Measurements from ENCODE around the gene PKIB. TPM values are rescaled to one million over a fixed set of nuclear protein-coding genes. Genes with fewer than 3 reads are reported as not detected.

Gene PKIB
- total and polyA plus RNA-seq, 5 donors from 2014 or later: 0.32 to 0.95 (median 0.67) TPM; not detected in 1

DNA sequence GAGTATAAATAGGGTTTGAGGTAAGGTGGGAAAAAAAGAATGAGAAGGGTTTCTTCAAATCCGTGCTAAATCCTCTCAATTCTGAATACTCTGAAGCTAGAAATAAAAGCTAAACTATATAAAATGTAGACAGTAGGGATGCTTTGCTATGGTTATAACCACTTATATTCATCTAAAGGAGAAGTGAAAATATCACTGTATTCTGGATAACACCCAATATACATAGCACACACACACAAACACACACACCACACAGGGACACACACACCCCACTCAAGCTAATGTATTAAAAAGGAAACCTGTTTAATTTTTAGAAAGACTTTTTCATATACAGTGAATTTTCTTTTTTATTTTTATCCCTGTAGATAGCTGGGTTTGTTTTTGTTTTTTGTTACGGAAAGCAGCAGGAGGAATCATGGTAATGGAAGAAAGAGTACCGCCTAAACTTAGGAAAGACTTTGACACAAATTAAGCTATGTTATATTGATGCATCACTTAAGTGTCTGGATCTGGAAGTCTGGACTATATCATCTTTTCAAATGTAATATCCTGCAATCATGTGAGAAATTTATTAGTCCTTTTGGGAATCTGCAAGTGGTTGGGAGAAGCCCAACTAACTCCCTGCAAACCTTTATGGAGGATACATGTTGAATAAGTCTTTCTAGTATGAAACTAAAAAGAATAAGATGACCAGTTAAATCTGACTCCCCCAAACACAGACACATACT is 100.9 kb downstream of the PKIB start:
- no peak overlapping the region for H3K4me3 ChIP-seq (ENCODE audit: low read depth, low read length)
- no peaks in the 10 kb centered on the region for H3K9me3 Mint-ChIP-seq
- H3K36me3 Mint-ChIP-seq: no peaks in the 10 kb centered on the region
- H3K27me3 ChIP-seq (ENCODE audit: control insufficient read depth, insufficient read depth, low read length): no peaks in the 10 kb centered on the region
- H3K36me3 ChIP-seq (ENCODE audit: control insufficient read depth, insufficient read depth, low read length): no peaks in the 10 kb centered on the region
- DNase-seq: no peak
- H3K9me3 ChIP-seq (ENCODE audit: control insufficient read depth in 2 of 2, low read length in 2 of 2): no peaks in the 10 kb centered on the region
- no peak overlapping the region for H3K27ac Mint-ChIP-seq
- H3K4me3 Mint-ChIP-seq: no peak overlapping the region
- H3K4me1 ChIP-seq (ENCODE audit: control insufficient read depth, insufficient read depth, low read length, poor library complexity, severe bottlenecking): no peaks in the 10 kb centered on the region
- H3K27me3 Mint-ChIP-seq: peaks cover 4% of the 10 kb centered on the region
- ATAC-seq (ENCODE audit: low read depth in 2 of 2): no peak
- H3K27ac ChIP-seq (ENCODE audit: insufficient read depth, low read length, poor library complexity, severe bottlenecking): no peak overlapping the region
- no peaks in the 10 kb centered on the region for H3K4me1 Mint-ChIP-seq

- no peaks in the 10 kb centered on the region for H3K27me3 ChIP-seq (ENCODE audit: control insufficient read depth, insufficient read depth, low read length)
- no peaks in the 10 kb centered on the region for H3K9me3 ChIP-seq (ENCODE audit: control insufficient read depth in 2 of 2, low read length in 2 of 2)
- no peak overlapping the region for H3K27ac ChIP-seq (ENCODE audit: insufficient read depth, low read length, poor library complexity, severe bottlenecking)
- Mint-ChIP-seq H3K36me3 (no peaks in the 10 kb centered on the region), H3K27ac (no peak overlapping the region), H3K9me3 (no peaks in the 10 kb centered on the region), H3K27me3 (peaks cover 4% of the 10 kb centered on the region), H3K4me1 (no peaks in the 10 kb centered on the region), H3K4me3 (no peak overlapping the region)
- DNase-seq (no peak), ATAC-seq (ENCODE audit: low read depth in 2 of 2) (no peak)
- H3K4me3 ChIP-seq (ENCODE audit: low read depth, low read length): no peak overlapping the region
- no peaks in the 10 kb centered on the region for H3K4me1 ChIP-seq (ENCODE audit: control insufficient read depth, insufficient read depth, low read length, poor library complexity, severe bottlenecking)
- H3K36me3 ChIP-seq (ENCODE audit: control insufficient read depth, insufficient read depth, low read length): no peaks in the 10 kb centered on the region
Measured at GRCh38 chr6:122712093-122712447, 101.9 kb downstream of the PKIB start.

- Mint-ChIP-seq H3K4me1 (no peaks in the 10 kb centered on the region), H3K9me3 (no peaks in the 10 kb centered on the region), H3K27me3 (peaks cover 4% of the 10 kb centered on the region), H3K27ac (peak overlapping the region in 1 of 3 donors; percentile 1), H3K36me3 (no peaks in the 10 kb centered on the region), H3K4me3 (no peak overlapping the region)
- Histone ChIP-seq H3K36me3 (ENCODE audit: control insufficient read depth, insufficient read depth, low read length) (no peaks in the 10 kb centered on the region), H3K4me3 (ENCODE audit: low read depth, low read length) (no peak overlapping the region), H3K27ac (ENCODE audit: insufficient read depth, low read length, poor library complexity, severe bottlenecking) (no peak overlapping the region), H3K27me3 (ENCODE audit: control insufficient read depth, insufficient read depth, low read length) (no peaks in the 10 kb centered on the region), H3K9me3 (ENCODE audit: control insufficient read depth in 2 of 2, low read length in 2 of 2) (no peaks in the 10 kb centered on the region), H3K4me1 (ENCODE audit: control insufficient read depth, insufficient read depth, low read length, poor library complexity, severe bottlenecking) (no peaks in the 10 kb centered on the region)
- DNase-seq (no peak), ATAC-seq (ENCODE audit: low read depth in 2 of 2) (no peak)
Measured at GRCh38 chr6:122712448-122713137, 102.4 kb downstream of the PKIB start.

- H3K4me3 ChIP-seq (ENCODE audit: low read depth, low read length): no peak overlapping the region
- H3K27ac ChIP-seq (ENCODE audit: insufficient read depth, low read length, poor library complexity, severe bottlenecking): no peak overlapping the region
- H3K36me3 Mint-ChIP-seq: no peaks in the 10 kb centered on the region
- H3K36me3 ChIP-seq (ENCODE audit: control insufficient read depth, insufficient read depth, low read length): no peaks in the 10 kb centered on the region
- peaks cover under 1% of the 10 kb centered on the region for H3K27me3 Mint-ChIP-seq
- H3K9me3 Mint-ChIP-seq: no peaks in the 10 kb centered on the region
- H3K4me1 Mint-ChIP-seq: no peaks in the 10 kb centered on the region
- H3K27ac Mint-ChIP-seq: no peak overlapping the region
- DNase-seq (no peak), ATAC-seq (ENCODE audit: low read depth in 2 of 2) (no peak)
- no peaks in the 10 kb centered on the region for H3K4me1 ChIP-seq (ENCODE audit: control insufficient read depth, insufficient read depth, low read length, poor library complexity, severe bottlenecking)
- no peaks in the 10 kb centered on the region for H3K27me3 ChIP-seq (ENCODE audit: control insufficient read depth, insufficient read depth, low read length)
- no peak overlapping the region for H3K4me3 Mint-ChIP-seq
- no peaks in the 10 kb centered on the region for H3K9me3 ChIP-seq (ENCODE audit: control insufficient read depth in 2 of 2, low read length in 2 of 2)
Measured at GRCh38 chr6:122713138-122713537, 102.9 kb downstream of the PKIB start.

DNA sequence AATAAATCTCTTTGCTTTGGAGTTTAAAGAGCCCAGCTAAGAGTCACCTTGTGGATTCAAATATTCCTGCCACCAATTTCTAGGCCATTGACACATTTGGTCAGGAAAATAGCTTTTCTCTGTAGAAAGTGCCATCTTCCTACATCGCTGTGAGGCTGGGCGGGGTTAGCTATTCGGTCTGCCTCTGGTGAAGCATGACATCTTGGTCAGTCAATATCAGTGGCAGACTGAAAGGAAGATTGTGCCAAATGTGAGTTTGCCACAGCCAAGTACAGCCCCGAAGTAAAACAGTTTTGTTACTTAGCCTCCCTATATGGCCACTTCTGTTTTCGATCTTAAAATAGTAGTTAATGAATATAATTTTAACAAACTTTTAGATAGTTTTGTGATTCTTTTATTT is 103.9 kb downstream of the PKIB start:
- no peaks in the 10 kb centered on the region for H3K36me3 Mint-ChIP-seq
- no peak overlapping the region for H3K4me3 Mint-ChIP-seq

GRCh38 chr6:122715725-122716124 is 105.5 kb downstream of the PKIB start:
- H3K27ac ChIP-seq (ENCODE audit: insufficient read depth, low read length, poor library complexity, severe bottlenecking): no peak overlapping the region
- no peak overlapping the region for H3K27ac Mint-ChIP-seq
- ATAC-seq (ENCODE audit: low read depth in 2 of 2): no peak

More for the DNA sequence above, 103.9 kb downstream of the PKIB start:
- H3K4me1 ChIP-seq (ENCODE audit: control insufficient read depth, insufficient read depth, low read length, poor library complexity, severe bottlenecking): no peaks in the 10 kb centered on the region
- H3K36me3 ChIP-seq (ENCODE audit: control insufficient read depth, insufficient read depth, low read length): no peaks in the 10 kb centered on the region
- no peak for DNase-seq
- H3K4me3 ChIP-seq (ENCODE audit: low read depth, low read length): no peak overlapping the region
- no peaks in the 10 kb centered on the region for H3K9me3 ChIP-seq (ENCODE audit: control insufficient read depth in 2 of 2, low read length in 2 of 2)
- H3K27ac Mint-ChIP-seq: no peak overlapping the region
- ATAC-seq (ENCODE audit: low read depth in 2 of 2): no peak
- no peaks in the 10 kb centered on the region for H3K9me3 Mint-ChIP-seq
- no peaks in the 10 kb centered on the region for H3K27me3 Mint-ChIP-seq
- H3K27ac ChIP-seq (ENCODE audit: insufficient read depth, low read length, poor library complexity, severe bottlenecking): no peak overlapping the region
- H3K27me3 ChIP-seq (ENCODE audit: control insufficient read depth, insufficient read depth, low read length): no peaks in the 10 kb centered on the region
- H3K4me1 Mint-ChIP-seq: no peaks in the 10 kb centered on the region

DNA sequence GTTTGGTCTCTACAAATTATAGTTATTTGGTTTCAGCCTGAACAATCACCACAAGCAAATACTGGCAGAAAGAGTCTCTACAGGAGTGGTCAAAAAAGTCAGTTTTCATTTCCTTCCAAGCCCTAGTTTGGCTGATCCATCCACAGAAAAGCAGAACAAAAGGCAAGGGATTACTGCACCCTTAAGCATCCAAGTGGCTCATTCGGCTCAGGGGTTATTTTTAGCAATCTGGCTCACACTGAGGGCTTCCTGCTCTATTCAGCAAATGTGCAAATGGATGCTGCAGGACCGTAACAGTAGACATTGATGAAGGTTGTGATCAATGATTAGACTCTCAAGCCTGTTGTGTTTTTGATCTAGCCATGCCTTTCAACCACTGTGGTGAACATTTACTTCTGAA is 107.1 kb downstream of the PKIB start:
- H3K4me1 ChIP-seq (ENCODE audit: control insufficient read depth, insufficient read depth, low read length, poor library complexity, severe bottlenecking): no peaks in the 10 kb centered on the region
- Mint-ChIP-seq H3K27ac (no peak overlapping the region), H3K4me3 (no peak overlapping the region), H3K36me3 (no peaks in the 10 kb centered on the region), H3K27me3 (no peaks in the 10 kb centered on the region), H3K9me3 (peaks cover 0 to 2% (median 0%) of the 10 kb centered on the region in 7 donors), H3K4me1 (no peaks in the 10 kb centered on the region)
- DNase-seq: no peak
- H3K36me3 ChIP-seq (ENCODE audit: control insufficient read depth, insufficient read depth, low read length): no peaks in the 10 kb centered on the region
- no peak for ATAC-seq (ENCODE audit: low read depth in 2 of 2)
- H3K9me3 ChIP-seq (ENCODE audit: control insufficient read depth in 2 of 2, low read length in 2 of 2): no peaks in the 10 kb centered on the region
- H3K27ac ChIP-seq (ENCODE audit: insufficient read depth, low read length, poor library complexity, severe bottlenecking): no peak overlapping the region
- no peak overlapping the region for H3K4me3 ChIP-seq (ENCODE audit: low read depth, low read length)
- H3K27me3 ChIP-seq (ENCODE audit: control insufficient read depth, insufficient read depth, low read length): no peaks in the 10 kb centered on the region

More at GRCh38 chr6:122715725-122716124, 105.5 kb downstream of the PKIB start:
- H3K27me3 ChIP-seq (ENCODE audit: control insufficient read depth, insufficient read depth, low read length): no peaks in the 10 kb centered on the region
- H3K4me3 Mint-ChIP-seq: no peak overlapping the region
- peaks cover 0 to 2% (median 0%) of the 10 kb centered on the region in 7 donors for H3K9me3 Mint-ChIP-seq
- H3K4me3 ChIP-seq (ENCODE audit: low read depth, low read length): no peak overlapping the region
- no peaks in the 10 kb centered on the region for H3K9me3 ChIP-seq (ENCODE audit: control insufficient read depth in 2 of 2, low read length in 2 of 2)
- H3K36me3 ChIP-seq (ENCODE audit: control insufficient read depth, insufficient read depth, low read length): no peaks in the 10 kb centered on the region
- H3K4me1 ChIP-seq (ENCODE audit: control insufficient read depth, insufficient read depth, low read length, poor library complexity, severe bottlenecking): no peaks in the 10 kb centered on the region
- H3K27me3 Mint-ChIP-seq: no peaks in the 10 kb centered on the region
- H3K36me3 Mint-ChIP-seq: no peaks in the 10 kb centered on the region
- H3K4me1 Mint-ChIP-seq: no peaks in the 10 kb centered on the region
- no peak for DNase-seq

DNA sequence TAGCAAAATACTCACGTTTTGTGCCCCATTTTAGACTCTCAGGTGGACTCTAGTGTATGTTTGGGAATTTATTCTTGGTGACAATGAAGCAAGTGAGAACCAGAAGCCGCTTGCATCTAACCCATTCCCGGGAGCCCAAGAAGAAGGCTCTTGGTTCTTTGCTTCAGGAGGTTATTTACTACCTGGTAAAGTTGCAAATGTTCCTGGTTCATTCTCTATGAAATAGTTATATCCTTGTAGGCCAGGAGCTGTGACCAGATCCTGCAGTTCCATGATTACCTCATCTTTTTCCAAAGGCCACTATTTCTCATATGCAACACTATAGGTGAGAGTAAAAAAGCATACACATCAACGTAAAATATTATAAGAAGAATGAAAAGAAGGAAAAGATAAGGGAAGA is 108.4 kb downstream of the PKIB start:
- H3K9me3 ChIP-seq (ENCODE audit: control insufficient read depth in 2 of 2, low read length in 2 of 2): no peaks in the 10 kb centered on the region

More for the DNA sequence above, 108.4 kb downstream of the PKIB start:
- H3K4me3 Mint-ChIP-seq: no peak overlapping the region
- Histone ChIP-seq H3K27me3 (ENCODE audit: control insufficient read depth, insufficient read depth, low read length) (no peaks in the 10 kb centered on the region), H3K27ac (ENCODE audit: insufficient read depth, low read length, poor library complexity, severe bottlenecking) (no peak overlapping the region), H3K4me1 (ENCODE audit: control insufficient read depth, insufficient read depth, low read length, poor library complexity, severe bottlenecking) (no peaks in the 10 kb centered on the region), H3K36me3 (ENCODE audit: control insufficient read depth, insufficient read depth, low read length) (no peaks in the 10 kb centered on the region), H3K4me3 (ENCODE audit: low read depth, low read length) (no peak overlapping the region)
- H3K9me3 Mint-ChIP-seq: peaks cover 0 to 2% (median 0%) of the 10 kb centered on the region in 7 donors
- H3K4me1 Mint-ChIP-seq: no peaks in the 10 kb centered on the region
- H3K36me3 Mint-ChIP-seq: no peaks in the 10 kb centered on the region
- DNase-seq: no peak
- H3K27ac Mint-ChIP-seq: no peak overlapping the region
- ATAC-seq (ENCODE audit: low read depth in 2 of 2): no peak
- H3K27me3 Mint-ChIP-seq: no peaks in the 10 kb centered on the region

Data from CD4-positive, CD25-positive, alpha-beta regulatory T cell (primary cell).